ENCODE data around the gene ITGA3.

DNA sequence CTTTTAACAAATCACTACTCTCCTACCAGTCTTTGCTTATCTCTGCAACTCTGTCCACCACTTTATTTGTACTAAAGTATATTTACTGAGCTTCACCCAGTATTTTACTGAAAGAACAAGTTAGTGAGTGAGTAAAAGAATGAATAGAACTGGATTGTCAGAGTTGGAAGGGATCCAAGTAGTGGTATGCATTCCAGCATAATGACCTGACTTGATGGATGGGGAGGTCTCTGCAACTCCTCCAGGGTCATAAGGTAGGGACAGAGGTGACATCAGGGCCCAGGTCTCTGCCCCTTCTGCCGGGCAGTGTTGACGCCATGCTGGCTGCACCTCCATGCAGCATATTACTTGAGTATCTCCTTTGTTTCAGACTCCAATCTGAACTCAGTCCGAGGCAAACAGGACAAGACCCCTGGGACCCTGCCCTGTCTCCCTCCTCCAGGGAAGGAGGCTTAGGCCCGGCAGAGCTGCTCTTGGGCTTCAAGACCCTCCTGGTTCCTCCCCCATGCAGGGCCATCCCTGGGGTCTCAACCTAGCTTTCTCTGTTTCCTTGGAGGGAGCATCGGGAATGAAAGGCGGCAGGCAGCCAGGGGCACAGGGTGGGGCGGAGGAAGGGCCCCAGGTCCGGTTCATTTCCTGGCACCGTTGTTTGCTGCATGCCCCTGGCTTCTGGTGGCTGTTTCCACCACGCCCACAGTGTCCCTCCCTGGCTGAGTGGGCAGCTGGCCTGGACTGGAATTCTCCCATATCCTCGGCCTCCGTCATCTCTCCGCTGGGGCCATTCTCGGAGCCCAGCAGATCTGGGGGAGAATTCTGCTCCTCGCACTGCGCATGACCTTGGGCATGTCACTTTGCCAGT is 12.4 kb upstream of the ITGA3 start:
- TF ChIP-seq, protein P1, sequence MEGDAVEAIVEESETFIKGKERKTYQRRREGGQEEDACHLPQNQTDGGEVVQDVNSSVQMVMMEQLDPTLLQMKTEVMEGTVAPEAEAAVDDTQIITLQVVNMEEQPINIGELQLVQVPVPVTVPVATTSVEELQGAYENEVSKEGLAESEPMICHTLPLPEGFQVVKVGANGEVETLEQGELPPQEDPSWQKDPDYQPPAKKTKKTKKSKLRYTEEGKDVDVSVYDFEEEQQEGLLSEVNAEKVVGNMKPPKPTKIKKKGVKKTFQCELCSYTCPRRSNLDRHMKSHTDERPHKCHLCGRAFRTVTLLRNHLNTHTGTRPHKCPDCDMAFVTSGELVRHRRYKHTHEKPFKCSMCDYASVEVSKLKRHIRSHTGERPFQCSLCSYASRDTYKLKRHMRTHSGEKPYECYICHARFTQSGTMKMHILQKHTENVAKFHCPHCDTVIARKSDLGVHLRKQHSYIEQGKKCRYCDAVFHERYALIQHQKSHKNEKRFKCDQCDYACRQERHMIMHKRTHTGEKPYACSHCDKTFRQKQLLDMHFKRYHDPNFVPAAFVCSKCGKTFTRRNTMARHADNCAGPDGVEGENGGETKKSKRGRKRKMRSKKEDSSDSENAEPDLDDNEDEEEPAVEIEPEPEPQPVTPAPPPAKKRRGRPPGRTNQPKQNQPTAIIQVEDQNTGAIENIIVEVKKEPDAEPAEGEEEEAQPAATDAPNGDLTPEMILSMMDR (IDR thresholded peaks at IDR 0.05 in 8 of 11, conservative IDR thresholded peaks at IDR 0.05 in 3 of 11): no peak
- TF ChIP-seq POLR2A (IDR thresholded peaks at IDR 0.05) (no peak), POLR2AphosphoS5 (IDR thresholded peaks at IDR 0.05) (peak; percentile 70 to 81 (median 78))

Measured in spleen (tissue), 7 donors.